ENCODE results near the gene ASB2.

ASB2 gene

DNA sequence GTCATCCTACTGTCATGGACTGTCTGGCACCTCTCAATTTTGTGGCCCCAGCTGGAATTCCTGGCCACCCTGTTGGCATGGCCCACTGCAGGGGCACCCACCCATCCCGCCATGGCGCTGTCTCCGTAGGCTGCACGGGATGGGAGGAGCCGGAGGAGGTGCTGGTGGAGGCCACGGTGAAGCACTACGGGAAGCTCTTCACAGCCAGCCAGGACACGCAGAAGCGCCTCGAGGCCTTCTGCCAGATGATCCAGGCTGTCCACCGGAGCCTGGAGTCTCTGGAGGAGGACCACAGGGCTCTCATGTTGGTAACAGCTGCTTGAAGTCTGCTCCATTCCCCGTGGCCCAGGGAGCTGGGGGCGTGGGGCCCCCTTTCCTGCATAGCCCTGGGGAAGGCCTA lies 24.6 kb upstream of the ASB2 start:
- no peak for DNase-seq

DNA sequence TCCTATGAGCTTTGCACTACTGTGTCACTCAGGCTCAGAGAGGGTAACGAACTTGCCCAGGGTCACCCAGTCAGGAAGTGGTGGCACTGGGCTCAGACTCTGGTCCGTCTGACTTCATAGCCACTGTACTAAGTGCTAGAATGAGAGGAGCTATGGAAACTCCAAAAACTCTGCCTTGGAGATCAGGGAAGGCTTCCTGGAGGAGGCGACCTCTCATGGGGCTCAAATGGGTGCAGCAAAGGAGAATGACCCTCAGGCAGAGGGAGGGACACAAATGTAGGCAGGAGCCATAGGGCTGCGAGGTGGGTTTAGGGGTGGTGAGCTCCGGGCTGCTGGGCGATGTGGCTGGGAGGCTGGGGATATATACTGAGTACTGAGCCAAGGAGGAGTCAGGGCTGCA lies 23.9 kb upstream of the ASB2 start:
- DNase-seq = no peak

- DNase-seq = no peak
Measured at GRCh38 chr14:93999573-93999972, 23.2 kb upstream of the ASB2 start.

GRCh38 chr14:93998871-93999403 lies 22.6 kb upstream of the ASB2 start:
- no peak for DNase-seq

- DNase-seq = no peak
Measured at GRCh38 chr14:93997916-93998870, 21.8 kb upstream of the ASB2 start.

GRCh38 chr14:93997082-93997481 lies 20.7 kb upstream of the ASB2 start, which contains the start of gene CCDC197:
TSS of gene CCDC197 (plus strand) at chr14:93997301. CDS start at chr14:93998132, 831 bp downstream.
- no peak for DNase-seq

- no peak for DNase-seq
Measured at GRCh38 chr14:93996130-93996695, 19.8 kb upstream of the ASB2 start.

- DNase-seq = no peak
Measured at GRCh38 chr14:93994919-93995682, 18.7 kb upstream of the ASB2 start.

- no peak for DNase-seq
Measured at GRCh38 chr14:93993382-93993781, 17.0 kb upstream of the ASB2 start.

GRCh38 chr14:93991649-93992048 lies 15.3 kb upstream of the ASB2 start:
- DNase-seq = no peak

GRCh38 chr14:93991212-93991611 lies 14.8 kb upstream of the ASB2 start:
- DNase-seq = no peak

GRCh38 chr14:93989939-93990338 lies 13.6 kb upstream of the ASB2 start:
- peak; percentile 15 for DNase-seq

DNA sequence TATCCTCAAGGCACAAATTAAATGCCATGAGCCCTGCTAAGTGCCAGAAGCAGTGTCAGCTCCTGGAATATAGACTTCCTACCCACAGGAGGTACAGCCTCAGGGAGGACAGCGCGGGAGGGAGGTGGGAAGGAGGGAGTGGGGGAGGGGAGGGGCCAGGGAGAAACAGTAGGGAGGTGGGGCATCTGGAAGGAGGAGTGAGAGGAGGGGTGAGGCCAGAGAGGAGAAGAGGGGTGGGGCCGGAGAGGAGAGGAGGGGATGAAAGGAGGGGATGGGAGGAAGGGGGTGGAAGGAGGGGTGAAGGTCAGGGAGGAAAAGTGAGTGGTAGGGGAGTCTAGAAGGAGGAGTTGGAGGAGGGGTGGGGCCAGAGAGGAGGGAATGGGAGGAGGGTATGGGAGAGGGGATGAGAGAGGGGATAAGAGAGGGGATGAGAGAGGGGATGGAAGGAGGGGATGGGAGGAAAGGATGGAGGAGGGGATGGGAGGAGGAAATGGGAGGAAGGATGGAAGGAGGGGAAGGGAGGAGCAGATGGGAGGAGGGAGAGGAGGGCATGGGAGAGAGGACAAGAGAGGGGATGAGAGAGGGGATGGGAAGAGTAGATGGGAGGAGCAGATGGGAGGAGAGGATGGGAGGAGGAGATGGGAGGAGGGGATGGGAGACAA lies 11.6 kb upstream of the ASB2 start:
- DNase-seq = no peak

- no peak for DNase-seq
Measured at GRCh38 chr14:93987376-93987775, 11.0 kb upstream of the ASB2 start.

GRCh38 chr14:93986955-93987354 lies 10.6 kb upstream of the ASB2 start:
- DNase-seq = no peak

DNA sequence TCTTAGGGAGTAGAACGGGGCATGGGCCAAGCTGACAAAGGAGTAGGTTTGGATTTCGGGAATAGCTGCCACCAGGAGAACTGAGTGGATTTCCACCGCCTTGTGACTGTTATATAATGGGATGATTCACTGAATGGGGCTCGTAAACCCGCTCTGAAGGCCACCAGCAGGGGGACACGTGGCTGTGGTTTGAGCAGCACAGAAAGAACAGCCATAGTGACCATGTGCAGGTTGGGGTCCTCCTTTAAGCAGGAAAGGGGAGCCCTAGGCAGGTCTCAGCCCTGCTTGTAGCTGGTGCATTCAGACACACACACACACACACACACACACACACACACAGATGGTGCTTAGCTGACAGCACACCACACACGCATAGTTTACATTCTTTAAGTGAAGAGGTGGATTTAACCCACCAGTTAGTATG lies 8.6 kb upstream of the ASB2 start:
- DNase-seq = no peak

- no peak for DNase-seq
Measured at GRCh38 chr14:93984070-93984469, 7.7 kb upstream of the ASB2 start.

DNA sequence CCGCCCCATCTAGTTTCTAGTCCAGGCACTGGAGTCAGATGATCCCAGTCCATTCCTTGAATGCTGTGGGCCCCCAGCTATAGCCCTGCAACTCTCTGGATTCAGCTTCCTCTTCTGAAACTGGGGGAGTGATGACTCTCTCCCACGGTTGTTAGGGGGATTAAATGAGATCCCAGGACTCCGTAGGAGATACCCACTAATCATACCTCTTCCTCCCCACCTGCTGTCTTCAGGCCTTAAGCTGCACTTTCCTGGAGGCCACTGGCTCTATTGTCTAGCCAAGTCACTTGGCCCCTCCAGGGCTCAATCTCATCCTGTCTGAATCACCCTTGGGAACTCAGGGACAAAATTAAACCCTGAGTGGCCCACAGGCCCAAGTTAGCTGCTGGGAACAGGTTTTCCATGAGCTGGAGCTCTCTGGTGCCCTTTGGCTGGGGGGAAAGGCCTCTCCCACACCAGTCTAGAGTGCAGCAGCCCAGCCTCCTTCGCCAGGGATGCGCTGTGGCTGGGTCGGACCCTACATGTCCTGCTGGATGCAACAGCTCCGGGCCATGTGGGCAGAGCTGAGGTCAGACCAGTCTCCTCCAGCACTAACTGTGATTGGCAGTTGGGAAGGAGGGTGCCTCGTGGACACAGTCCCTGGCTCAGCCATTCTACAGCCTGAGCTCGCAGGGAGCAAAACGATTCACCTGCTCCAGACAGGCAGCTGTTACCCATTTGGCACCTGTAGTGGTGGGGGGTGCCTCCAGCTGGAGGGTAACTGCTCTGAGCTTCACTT lies 6.0 kb upstream of the ASB2 start:
- no peak for DNase-seq

DNA sequence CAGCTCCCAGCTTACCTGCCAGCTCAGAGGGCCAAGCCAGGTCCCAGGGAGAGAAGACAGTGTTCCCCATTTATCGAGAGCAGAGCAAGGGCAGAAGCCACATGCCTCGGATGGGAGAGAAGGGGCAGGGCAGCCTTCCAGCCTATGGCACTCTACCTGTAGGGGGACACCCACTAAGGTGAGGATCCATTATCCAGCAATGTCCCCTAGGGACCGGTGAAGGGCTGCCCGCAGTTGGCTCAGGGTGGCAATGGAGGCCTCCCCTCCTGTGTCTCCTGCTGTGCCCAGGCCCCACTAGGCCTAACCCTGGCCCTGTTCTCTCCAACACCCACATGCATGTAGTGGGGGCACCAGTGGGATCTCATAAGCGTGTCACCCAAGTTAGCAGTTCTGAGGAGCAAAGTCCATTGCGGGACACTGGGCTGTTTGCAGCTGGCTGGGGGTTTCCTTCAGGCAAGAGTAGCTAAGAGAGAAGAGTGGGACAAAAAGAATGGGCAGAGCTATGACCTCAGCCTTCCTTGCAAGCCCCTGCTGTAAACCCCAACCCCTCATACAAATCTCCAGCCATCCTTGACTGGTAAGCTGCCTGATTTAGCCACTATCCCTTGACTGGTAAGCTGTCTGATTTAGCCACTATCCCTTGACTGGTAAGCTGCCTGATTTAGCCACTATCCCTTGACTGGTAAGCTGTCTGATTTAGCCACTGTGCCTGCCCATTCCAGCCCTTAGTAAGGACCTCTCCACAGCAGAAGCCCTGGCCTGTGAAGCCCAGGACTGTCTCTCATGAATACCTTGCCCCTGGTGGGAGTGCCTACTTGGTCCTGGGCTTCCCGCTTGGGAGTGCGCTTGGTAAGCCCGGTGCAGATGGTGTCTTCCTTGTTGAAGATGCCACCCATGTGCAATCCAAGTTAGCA lies 5.2 kb upstream of the ASB2 start:
- DNase-seq = no peak

- no peak for DNase-seq
Measured at GRCh38 chr14:93980456-93981201, 4.3 kb upstream of the ASB2 start.

Data from RPMI8226 (cell line).